ENCODE data around the gene VWA8. TPM values are rescaled to one million over a fixed set of nuclear protein-coding genes. Genes with fewer than 3 reads are reported as not detected.

The VWA8 gene
- total and polyA plus RNA-seq, 2 of the 8 experiments (the other 6 are each of a cell fraction or from before 2014, with no cell fraction given), result 5.9 to 19.6 TPM

DNA sequence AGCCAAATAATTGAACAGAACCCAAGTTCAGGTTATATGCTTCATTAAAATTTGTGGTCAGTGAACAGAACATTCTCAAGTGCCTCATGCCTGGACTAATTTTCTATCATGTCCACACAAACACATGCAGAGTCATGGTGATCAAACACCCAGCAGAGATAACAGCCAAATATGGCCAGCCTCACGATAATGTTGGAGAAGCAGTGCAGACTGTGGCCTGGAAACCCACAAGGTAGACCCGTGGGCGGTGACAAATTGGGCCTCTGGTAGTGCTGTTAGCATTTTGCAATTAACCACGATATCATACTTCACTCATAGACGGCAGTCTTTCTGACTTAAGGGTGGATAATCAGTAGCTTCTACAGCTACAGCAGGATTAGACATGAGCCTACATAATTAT is 35.0 kb upstream of the VWA8 start:
- Histone ChIP-seq H3K4me1 (replicated peaks in 1 of 4; ENCODE audit: control insufficient read depth in 3 of 4, insufficient read depth in 4 of 4, low read length in 3 of 4) (peaks cover 0 to 3% (median 0%) of the 10 kb centered on the region in 4 experiments; a peak in 1 of 7 replicates), H2BK12ac (ENCODE audit: low read depth, low read length) (no peak overlapping the region), H4K8ac (ENCODE audit: extremely low read depth, insufficient read depth, low read length) (no peak overlapping the region), H3K23ac (ENCODE audit: insufficient read length) (no peak overlapping the region), H2BK15ac (ENCODE audit: low read length) (no peak overlapping the region), H3K4me3 (ENCODE audit: extremely low read depth in 1 of 4, insufficient read depth in 2 of 4, low read depth in 3 of 4, low read length in 4 of 4) (no peak overlapping the region), H3K4ac (replicated peaks; ENCODE audit: insufficient read length, low read depth, low read length) (no peak overlapping the region), H2AFZ (ENCODE audit: low read length) (no peak overlapping the region), H2AK5ac (ENCODE audit: low read depth, low read length) (no peak overlapping the region), H2BK120ac (replicated peaks; ENCODE audit: low read depth, low read length) (no peak overlapping the region), H3K9me3 (ENCODE audit: insufficient read depth in 2 of 2, low read depth in 1 of 2, low read length in 1 of 2) (no peaks in the 10 kb centered on the region), H4K5ac (ENCODE audit: insufficient read length, low read depth, low read length) (no peak overlapping the region), H3K56ac (replicated peaks; ENCODE audit: insufficient read length, low read depth, low read length) (no peak overlapping the region), H3K79me1 (ENCODE audit: low read depth, low read length) (no peaks in the 10 kb centered on the region), H4K20me1 (replicated peaks in 1 of 2; ENCODE audit: control insufficient read depth in 1 of 2, insufficient read depth in 2 of 2, low read length in 2 of 2) (no peaks in the 10 kb centered on the region), H3K4me2 (ENCODE audit: insufficient read depth in 1 of 2, low read depth in 2 of 2, low read length in 2 of 2) (no peak overlapping the region), H3K18ac (ENCODE audit: extremely low read depth, low read length) (no peak overlapping the region), H3K23me2 (ENCODE audit: low read depth, low read length) (no peaks in the 10 kb centered on the region), H3K79me2 (ENCODE audit: control insufficient read depth in 1 of 2, insufficient read depth in 2 of 2, low read length in 2 of 2) (no peaks in the 10 kb centered on the region), H3K27me3 (replicated peaks in 1 of 4; ENCODE audit: control insufficient read depth in 3 of 4, extremely low read depth in 1 of 4, insufficient read depth in 3 of 4, low read length in 3 of 4) (no peaks in the 10 kb centered on the region), H3K36me3 (ENCODE audit: control insufficient read depth in 2 of 4, insufficient read depth in 4 of 4, low read length in 3 of 4) (no peaks in the 10 kb centered on the region), H2BK5ac (ENCODE audit: low read depth, low read length) (no peak overlapping the region), H3K9ac (replicated peaks in 1 of 4; ENCODE audit: extremely low read depth in 1 of 4, low read depth in 3 of 4, low read length in 3 of 4) (no peak overlapping the region), H3K14ac (ENCODE audit: insufficient read length) (no peak overlapping the region), H2BK20ac (ENCODE audit: low read length) (no peak overlapping the region), H4K91ac (replicated peaks; ENCODE audit: insufficient read length, low read length) (peak overlapping the region; percentile 28), H3K27ac (ENCODE audit: low read depth, low read length) (no peak overlapping the region)
- 78% methylated on average over 5 of the region's 5 CpGs; no CpG with 5 or more reads in 1 of the 2 experiments for WGBS, 2 experiments (ENCODE audit: extremely low coverage in 1 of 2, insufficient coverage in 1 of 2, insufficient read length in 1 of 2, insufficient replicate concordance in 2 of 2, low coverage in 1 of 2, low lambda C conversion rate in 2 of 2, missing lambda C conversion rate in 1 of 2)
- CTCF ChIA-PET (ENCODE audit: partially characterized antibody), result no interaction called here
- DNase-seq (ENCODE audit: low read depth in 1 of 2, low spot score in 2 of 2) (no peak), FAIRE-seq (no peak)
- TF ChIP-seq, protein P1, sequence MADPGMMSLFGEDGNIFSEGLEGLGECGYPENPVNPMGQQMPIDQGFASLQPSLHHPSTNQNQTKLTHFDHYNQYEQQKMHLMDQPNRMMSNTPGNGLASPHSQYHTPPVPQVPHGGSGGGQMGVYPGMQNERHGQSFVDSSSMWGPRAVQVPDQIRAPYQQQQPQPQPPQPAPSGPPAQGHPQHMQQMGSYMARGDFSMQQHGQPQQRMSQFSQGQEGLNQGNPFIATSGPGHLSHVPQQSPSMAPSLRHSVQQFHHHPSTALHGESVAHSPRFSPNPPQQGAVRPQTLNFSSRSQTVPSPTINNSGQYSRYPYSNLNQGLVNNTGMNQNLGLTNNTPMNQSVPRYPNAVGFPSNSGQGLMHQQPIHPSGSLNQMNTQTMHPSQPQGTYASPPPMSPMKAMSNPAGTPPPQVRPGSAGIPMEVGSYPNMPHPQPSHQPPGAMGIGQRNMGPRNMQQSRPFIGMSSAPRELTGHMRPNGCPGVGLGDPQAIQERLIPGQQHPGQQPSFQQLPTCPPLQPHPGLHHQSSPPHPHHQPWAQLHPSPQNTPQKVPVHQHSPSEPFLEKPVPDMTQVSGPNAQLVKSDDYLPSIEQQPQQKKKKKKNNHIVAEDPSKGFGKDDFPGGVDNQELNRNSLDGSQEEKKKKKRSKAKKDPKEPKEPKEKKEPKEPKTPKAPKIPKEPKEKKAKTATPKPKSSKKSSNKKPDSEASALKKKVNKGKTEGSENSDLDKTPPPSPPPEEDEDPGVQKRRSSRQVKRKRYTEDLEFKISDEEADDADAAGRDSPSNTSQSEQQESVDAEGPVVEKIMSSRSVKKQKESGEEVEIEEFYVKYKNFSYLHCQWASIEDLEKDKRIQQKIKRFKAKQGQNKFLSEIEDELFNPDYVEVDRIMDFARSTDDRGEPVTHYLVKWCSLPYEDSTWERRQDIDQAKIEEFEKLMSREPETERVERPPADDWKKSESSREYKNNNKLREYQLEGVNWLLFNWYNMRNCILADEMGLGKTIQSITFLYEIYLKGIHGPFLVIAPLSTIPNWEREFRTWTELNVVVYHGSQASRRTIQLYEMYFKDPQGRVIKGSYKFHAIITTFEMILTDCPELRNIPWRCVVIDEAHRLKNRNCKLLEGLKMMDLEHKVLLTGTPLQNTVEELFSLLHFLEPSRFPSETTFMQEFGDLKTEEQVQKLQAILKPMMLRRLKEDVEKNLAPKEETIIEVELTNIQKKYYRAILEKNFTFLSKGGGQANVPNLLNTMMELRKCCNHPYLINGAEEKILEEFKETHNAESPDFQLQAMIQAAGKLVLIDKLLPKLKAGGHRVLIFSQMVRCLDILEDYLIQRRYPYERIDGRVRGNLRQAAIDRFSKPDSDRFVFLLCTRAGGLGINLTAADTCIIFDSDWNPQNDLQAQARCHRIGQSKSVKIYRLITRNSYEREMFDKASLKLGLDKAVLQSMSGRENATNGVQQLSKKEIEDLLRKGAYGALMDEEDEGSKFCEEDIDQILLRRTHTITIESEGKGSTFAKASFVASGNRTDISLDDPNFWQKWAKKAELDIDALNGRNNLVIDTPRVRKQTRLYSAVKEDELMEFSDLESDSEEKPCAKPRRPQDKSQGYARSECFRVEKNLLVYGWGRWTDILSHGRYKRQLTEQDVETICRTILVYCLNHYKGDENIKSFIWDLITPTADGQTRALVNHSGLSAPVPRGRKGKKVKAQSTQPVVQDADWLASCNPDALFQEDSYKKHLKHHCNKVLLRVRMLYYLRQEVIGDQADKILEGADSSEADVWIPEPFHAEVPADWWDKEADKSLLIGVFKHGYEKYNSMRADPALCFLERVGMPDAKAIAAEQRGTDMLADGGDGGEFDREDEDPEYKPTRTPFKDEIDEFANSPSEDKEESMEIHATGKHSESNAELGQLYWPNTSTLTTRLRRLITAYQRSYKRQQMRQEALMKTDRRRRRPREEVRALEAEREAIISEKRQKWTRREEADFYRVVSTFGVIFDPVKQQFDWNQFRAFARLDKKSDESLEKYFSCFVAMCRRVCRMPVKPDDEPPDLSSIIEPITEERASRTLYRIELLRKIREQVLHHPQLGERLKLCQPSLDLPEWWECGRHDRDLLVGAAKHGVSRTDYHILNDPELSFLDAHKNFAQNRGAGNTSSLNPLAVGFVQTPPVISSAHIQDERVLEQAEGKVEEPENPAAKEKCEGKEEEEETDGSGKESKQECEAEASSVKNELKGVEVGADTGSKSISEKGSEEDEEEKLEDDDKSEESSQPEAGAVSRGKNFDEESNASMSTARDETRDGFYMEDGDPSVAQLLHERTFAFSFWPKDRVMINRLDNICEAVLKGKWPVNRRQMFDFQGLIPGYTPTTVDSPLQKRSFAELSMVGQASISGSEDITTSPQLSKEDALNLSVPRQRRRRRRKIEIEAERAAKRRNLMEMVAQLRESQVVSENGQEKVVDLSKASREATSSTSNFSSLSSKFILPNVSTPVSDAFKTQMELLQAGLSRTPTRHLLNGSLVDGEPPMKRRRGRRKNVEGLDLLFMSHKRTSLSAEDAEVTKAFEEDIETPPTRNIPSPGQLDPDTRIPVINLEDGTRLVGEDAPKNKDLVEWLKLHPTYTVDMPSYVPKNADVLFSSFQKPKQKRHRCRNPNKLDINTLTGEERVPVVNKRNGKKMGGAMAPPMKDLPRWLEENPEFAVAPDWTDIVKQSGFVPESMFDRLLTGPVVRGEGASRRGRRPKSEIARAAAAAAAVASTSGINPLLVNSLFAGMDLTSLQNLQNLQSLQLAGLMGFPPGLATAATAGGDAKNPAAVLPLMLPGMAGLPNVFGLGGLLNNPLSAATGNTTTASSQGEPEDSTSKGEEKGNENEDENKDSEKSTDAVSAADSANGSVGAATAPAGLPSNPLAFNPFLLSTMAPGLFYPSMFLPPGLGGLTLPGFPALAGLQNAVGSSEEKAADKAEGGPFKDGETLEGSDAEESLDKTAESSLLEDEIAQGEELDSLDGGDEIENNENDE (IDR thresholded peaks at IDR 0.05; ENCODE audit: insufficient replicate concordance, low read length), result no peak
- POLR2A ChIA-PET (ENCODE audit: partially characterized antibody), result no interaction called here
